Anterior cingulate cortex (tissue), 58 donors: Measurements from ENCODE around the gene WWOX.

Experiments used
- DNase-seq, 58 donors: peaks; one replicate each; lab custom pipeline; 2025; lab: John Stamatoyannopoulos, UW

The WWOX gene

DNA sequence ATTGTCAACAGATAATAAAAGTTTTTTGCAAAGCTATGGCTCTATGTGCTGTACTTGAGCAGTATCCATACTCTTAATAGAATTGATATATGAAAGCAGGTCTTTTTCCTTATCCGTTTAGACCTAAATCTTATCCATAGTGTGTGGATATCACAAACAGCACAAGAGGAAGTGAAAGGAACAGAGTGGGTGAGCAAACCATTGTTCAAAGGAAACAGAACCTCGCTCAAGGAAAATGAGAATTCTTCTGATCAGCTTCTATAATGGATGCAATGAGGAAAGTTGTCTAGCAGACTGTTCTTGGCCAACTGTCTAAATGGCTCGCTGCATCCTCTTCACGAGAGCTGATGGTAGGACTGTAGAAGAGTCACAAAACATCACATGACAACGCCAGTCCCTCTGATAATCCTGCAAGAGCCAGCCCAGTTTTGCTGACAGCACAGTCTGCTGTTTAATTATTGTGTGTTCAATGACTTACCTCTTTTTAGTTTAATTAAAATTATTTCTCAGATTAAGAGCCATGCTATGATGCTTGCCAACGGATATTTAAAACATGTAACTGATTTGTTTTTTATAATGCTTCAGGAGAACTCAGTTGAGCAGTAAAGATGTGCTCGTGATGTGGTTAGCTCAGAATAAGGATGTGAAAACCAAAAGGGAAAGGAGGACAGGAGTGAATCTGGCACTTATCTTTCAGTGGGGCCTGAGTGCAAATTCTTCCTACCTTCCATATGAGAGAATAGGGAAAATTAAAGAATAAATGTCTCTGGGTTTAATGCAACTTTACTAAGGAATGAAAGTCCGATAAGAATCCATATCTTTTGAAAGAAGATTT lies 38.5 kb downstream of the WWOX start:
- no peak for DNase-seq

DNA sequence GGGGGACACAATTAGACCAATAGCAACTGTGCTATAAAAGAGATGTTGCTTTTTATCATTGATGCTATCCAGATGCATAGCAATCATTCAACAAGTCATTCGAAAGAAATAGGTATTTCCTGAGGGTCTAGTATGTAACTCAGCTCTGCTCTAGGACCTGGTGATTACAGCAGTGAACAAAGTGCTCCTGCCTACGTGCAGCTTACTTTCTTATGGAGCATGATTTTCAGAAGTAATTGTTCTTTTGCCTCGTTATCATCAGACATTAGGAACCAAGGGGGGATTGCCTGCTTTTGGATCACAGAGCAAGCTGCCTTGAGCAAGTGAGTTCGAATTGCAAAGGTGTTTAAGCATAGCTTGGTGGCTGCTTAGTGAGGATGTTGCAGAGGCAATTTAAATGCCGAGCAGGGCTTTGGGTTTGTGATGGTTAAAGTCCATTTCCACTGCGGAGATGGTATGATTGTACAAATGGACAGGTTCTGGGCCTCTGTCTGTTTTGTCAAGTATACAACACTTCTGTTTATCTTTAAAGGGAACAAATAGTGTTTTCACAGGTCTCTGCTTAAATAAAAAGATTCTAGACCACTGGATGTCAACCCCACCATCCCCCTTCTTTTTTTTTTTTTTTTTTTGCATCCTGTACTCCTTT lies 41.5 kb downstream of the WWOX start:
- no peak for DNase-seq

DNA sequence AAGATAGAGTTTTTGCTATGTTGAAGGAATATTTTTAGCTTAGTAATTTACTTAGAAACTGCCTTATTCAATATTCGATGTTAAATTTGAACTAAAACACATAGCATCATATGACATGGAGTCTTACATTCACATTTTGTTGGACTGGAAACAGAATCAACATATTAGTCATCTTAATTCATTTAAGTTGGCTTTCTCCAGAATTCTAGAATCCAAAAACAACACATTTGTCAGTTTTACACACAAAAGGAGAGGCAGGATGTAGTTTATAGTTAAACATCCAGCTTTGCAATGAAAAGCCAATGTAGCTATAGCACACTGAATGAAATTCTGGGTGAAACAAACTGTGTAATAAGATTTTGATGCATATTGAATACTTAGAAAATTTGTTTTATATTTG lies 43.3 kb downstream of the WWOX start:
- DNase-seq = no peak

DNA sequence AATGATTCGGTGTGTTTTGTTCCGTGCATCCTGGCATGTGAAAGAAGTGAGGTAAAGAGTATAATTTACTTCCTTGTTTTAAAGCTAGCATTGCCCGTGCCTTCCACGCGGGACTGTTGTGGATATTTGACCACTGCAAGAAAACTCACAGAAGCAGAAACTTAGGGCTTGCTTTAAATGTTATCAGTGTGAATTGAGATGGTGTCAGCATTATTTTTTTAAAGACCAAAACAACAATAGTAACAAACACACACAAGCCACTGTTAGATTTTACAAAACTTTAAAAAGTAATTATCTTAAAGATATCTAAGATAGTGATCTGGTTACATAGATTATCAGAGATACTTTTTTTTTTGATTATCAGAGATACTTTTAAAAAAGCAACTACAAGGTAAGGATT lies 47.4 kb downstream of the WWOX start:
- DNase-seq = no peak

DNA sequence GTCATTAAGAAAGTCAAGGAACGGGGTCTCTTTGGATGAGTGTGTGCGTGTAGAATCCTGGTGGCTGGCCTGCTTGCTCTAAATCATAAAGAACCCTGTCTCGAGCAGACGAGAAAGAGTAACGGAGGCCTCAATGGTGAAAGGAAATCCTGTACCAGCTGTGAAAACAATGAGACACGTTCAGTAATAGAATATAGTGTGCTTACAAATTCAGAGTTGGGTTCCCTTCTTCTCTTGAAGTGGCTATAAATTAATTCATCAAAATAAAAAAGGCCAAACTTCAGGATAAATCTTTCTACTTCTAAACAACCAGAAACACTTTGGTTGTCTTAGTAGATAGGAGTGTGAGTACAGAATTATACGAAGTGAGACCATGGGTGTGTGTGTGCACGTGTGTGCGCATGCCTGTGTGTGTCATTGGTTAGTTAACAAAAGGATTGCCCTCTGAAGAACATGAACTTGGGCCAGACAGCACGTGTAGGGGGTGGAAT lies 48.5 kb downstream of the WWOX start:
- DNase-seq = peak in 1 of 58 donors; percentile 46

DNA sequence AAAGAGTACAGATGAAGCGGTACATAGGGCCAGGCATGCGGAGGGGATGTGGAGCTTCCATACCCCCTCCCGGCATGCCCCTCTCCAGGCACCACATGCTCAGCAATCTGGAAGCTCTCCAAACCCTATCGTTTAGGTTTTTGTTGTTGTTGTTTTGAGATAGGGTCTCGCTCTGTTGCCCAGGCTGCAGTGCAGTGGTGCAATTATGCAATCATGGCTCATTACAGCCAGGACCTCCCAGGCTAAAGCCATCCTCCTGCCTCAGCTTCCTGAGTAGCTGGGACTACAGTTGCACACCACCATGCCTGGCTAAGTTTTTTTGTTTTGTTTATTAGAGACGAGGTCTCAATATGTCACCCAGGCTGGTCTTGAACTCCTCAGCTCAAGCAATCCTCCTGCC lies 50.8 kb downstream of the WWOX start:
- DNase-seq = no peak

DNA sequence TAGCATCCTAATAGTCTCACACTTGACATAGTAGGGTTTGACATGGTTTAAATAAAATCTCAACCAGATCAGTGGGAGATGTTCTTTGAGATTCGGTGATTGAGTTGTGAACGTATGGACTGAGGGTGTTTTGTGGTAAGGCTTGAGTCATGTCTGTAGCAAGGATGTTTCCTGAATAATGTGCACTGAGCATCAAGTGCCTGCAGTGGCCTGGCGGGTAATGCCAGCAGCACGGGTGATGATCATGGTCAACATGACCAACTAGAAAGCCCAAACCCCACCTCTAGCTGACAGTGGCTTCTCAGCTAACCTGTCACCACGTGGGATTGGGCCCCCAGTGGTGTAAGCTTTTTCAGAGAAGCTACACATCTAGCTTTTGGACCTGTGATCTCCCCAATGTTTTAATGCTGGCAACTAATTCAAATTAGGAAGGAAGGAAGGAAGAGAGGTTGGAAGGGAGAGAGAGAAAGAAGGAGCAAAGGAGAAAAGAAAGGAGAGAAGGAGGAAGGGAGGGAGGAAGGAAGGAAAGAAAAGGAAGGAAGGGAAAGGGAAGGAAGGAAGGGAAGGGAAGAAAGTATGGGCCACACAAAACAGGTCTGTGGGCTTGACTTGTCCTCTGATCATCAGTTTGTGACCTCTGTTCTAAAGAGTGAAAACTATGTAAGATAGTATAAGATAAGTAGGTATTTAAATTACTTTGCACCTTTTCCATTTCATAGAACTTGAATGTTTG lies 55.4 kb downstream of the WWOX start:
- no peak for DNase-seq

DNA sequence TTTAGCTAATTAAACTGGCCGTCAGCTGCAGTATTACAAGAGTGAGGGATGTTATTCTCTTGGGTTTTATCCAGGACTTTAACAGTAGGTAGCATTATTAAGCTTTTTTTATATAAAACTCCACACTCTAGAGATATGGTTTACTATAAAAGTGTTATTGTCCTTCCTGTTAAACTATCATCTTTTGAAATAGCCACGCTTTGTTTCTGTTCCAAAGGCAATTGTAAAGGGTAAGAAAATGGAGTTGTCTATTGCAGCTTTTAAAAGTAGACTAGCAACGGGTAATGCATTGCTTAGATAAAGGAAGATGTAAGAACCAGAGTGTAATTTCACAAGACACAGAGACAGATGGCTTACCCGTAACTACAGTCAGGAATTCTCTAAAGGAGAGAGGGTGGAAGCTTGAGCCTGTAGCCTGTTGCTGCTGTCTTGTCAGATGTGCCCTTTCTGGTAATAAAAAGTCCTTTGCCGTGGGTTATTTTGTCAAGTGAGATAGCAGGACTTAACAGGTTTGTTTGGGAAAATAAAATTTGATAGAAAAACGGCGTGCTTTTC lies 56.4 kb downstream of the WWOX start:
- DNase-seq = no peak

DNA sequence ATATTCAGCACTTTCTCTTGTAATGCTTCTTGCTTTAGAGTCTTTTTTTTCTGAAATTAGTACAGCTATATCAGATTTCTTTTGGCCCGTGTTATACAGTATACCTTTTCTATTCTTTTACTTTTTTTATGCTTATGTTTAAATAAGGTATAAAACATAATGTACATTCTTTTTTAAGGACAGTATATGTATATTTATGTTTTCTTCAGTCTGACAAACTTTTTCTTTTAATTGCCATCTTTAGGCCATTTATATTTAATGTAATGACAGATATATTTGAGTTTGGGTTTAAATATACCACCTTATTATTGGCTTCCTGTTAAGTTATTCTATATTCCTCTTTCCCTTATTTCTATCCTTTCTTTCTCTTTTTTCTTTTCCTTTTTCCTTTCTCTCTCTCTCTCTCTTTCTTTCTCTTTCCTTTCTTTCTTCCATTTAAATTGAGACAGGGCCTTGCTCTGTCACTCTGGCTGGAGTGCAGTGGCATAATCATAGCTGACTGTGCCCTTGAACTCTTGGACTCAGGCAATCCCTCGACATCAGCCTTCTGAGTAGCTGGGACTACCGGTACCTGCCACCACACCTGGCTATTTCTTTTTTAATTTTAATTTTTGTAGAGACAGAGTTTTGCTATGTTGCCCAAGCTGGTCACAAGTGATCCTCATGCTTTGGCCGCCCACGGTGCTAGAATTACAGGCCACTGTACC lies 61.7 kb downstream of the WWOX start:
- no peak for DNase-seq

DNA sequence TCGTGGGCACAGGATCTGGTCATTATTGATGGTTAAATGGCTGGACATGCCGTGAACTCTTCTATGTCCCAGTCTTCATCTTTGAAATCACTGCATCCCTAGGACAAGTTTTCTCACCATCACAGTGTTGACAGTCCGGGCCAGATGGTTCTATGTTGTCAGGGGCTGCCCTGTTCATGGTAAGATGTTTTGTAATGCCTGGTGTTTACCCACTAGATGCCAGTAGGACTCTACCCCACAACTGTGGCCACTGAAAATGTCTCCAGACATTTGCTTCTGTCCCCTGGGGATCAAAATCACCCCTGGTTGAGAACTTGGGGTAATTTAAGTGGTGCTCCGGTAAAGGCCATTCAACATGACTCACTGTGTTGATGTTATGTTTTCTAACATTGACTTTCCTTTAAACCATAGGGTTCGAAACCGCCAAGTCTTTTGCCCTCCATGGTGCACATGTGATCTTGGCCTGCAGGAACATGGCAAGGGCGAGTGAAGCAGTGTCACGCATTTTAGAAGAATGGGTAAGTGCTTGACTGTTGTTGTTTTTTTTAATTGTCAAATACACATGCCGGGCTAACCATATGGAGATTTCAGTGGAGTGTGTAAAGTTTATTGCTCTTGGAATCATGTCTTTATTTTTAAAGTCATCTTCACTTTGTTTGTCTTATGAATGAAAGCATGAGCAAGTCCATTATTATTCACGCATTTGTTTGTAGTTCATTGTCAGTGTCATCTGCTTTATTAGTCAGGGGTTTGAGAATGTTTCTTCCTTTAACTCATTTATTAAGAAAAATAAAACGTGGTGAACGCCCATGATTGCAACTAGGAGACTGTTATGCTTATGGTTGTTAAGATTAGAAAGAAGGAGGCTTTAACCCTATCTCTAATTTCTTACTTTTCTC lies 64.6 kb downstream of the WWOX start:
- no peak for DNase-seq

DNA sequence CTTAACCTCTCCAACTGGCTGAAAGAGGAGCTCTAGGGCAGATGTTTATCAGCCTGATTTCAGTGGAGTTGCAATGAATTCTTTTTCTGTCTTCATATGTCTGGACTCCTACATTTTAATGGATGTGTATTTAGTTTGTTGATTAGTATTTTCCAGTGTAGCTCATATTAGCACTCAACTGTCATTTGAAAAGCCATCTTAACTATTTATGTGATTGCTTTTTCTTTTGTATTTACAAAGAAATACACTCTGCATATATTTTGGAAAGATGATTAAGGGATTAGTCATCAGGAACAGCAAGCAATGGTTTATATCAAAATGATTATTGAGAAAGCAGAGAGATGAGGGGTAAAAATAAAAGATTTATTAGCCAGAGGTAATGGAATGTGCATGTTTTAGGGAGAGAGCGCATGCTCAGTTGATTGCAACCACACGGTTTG lies 71.1 kb downstream of the WWOX start:
- no peak for DNase-seq

DNA sequence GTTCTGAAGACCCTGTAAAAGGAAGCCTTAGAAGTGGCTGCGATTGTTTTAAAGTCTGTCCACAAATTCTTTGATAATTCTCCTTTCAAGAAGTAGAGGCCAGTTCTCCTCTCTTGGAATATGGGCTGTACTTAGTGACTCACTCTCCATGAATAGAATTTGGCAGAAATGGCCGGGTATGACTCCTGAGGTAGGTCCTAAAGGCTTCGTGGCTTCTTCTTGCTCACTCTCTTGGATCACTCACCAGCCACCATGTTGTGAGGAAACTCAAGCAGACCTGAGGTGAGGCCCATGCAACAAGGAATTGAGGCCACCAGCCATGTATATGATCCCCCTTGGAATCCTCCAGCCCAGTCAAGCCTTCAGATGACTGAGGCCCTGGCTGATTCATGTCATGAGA lies 75.8 kb downstream of the WWOX start:
- no peak for DNase-seq

DNA sequence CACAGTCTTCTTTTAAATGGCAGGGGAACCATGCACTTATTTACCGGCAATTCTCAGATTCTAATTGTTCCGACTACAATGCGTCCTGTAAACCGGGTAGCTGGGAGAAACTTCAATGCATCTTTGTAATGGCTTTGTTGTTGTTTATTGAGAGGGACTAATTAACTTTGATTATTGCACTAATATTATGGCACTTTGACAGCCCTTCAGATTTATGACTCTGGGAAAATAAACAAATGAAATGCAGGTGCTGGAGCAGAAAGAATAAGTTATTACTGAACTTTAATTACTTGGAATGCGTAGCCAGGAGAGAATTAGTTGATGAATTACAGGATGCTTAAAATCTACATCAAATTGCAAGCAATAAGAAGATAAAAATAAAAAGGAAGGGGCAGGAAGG lies 77.0 kb downstream of the WWOX start:
- no peak for DNase-seq

DNA sequence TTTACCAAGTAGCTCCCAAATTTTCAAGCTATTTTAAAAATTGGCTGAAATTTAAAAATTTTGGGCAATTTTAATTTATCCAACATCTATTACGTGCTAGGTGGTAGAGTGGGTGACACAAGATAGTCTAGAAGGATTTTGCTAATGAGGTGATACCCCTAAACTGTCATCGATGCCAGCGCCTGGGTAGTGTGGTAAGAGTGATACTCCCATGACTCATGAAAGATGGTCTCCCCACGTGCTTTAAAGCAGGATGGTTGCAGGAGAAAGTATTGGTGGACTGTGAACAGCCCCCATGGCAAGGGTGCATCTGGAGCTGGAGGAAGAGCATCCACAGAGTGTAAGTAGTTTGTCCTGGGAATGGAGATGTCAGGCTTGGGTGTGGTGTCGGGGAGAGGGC lies 77.8 kb downstream of the WWOX start:
- no peak for DNase-seq

DNA sequence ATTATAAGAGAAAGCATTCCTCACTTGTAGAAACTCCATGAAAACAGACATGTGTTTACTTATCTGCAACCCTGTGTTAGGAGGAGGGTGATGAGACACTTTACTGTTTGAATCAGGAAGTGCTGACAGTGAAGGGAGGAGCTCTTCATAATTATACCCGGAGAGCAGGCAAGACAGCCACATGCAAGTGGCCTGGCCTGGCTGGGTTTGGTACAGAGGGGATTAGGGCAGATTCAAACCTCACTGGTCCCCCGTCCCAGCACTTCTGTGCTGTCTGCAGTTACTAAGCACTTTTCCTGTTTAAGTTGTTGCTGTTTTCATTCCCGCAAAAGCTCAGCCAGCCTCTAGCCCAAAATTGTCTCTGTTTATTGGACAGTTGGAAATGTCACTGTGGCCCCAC lies 78.5 kb downstream of the WWOX start:
- no peak for DNase-seq

DNA sequence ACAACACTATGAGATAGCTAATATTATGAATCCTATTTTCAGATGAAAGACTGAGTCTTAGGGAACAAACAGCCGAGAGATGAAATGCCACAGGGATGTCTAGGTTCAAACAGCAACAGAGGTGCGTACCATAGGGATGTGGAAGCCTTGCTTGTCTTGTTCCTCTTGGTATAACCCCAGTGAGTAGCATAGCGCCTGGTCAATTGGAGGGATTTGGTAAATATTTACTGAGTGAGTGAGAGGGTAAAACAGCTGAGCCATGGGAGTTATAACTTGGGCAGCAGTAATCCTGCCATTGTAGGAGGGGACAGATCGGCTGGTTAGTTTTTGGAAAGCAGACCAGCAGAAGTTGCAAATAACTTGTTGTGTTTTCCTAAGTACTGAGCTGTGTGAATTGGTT lies 80.2 kb downstream of the WWOX start:
- DNase-seq = no peak

DNA sequence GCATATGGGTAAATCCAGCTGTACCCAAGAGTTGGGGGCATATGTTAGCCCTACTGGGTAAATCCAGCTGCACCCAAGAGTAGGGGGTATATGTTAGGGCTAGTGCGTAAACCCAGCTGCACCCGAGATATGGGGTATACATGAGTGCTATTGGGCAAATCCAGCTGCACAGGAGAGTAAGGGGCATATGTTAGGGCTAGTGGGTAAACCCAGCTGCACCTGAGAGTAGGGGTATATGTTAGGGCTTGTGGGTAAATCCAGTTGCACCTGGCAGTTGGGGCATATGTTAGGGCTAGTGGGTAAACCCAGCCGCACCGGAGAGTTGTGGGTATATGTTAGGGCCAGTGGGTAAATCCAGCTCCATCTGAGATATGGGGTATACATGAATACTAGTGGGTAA lies 80.9 kb downstream of the WWOX start:
- no peak for DNase-seq

DNA sequence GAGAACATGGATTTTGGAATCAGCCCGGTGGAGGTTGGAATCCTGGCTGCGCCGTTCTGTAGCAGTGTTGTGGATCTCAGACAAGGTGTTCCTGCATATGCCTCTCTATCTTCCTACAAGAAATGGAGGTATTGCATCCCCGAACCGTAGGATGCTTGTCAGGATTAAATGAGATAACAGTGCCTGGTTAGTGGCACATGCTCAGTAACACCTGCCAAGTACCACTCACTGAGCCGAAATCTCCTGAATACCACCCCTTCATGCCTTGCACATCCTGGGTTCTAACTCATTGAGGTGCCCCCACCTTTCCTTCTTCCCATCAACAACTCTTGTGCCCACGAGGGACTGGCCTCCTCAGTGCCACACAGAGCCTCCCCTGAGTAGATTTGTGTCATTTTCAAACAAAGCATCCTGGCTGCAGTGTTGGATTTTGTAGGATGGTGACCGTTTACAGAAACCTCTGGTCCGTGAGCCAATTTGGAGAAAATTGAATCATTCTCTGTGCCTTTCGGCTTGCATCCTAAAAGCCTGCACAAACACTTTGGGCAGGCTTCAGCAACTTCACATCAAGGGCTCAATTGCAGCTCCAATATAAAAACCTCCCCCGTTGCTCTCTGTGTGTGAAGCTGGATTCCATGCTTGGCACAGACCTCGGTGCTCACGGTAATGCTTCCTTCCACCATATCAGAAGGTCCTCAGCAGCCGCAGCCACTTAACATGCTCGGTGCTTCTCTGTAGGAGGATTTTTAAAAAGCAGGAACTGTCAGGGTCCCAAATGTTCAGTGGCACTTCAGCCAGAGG lies 84.2 kb downstream of the WWOX start:
- peak in 42 of 58 donors; percentile 9 to 77 (median 34) for DNase-seq
